ES-I3 (cell line): ENCODE results near the gene PTEN.
"Not testable (repeated sequence)": the region's sequence is repeated elsewhere in the genome, so short reads cannot be mapped to it uniquely, and the experiment has no call there.

Experiments used
- H3K36me3 ChIP-seq: 2 replicates; pipeline ENCODE4 v1.6.1; 2013; ENCODE audit warnings: mild to moderate bottlenecking, low read length, control low read depth, moderate library complexity; ENCODE audit not compliant: insufficient read depth
- H3K4me1 ChIP-seq: 2 replicates; pipeline ENCODE4 v1.6.1; 2013; ENCODE audit warnings: mild to moderate bottlenecking, control low read depth, low read length; ENCODE audit not compliant: insufficient read depth
- H3K9ac ChIP-seq: 2 replicates; pipeline ENCODE4 v1.6.1; 2013; ENCODE audit warnings: low read depth, mild to moderate bottlenecking, low read length, moderate library complexity
- H3K9me3 ChIP-seq: 2 replicates; pipeline ENCODE4 v1.6.1; 2013; ENCODE audit warnings: mild to moderate bottlenecking, low read length, moderate library complexity; ENCODE audit not compliant: control insufficient read depth, insufficient read depth

The PTEN gene

GRCh38 chr10:87838650-87839049 lies 24.8 kb upstream of the PTEN start:
- H3K36me3 ChIP-seq, result no peaks in the 10 kb centered on the region
- H3K9ac ChIP-seq, result no peak overlapping the region
- H3K9me3 ChIP-seq, result no peaks in the 10 kb centered on the region; the same call in 1 of the 2 replicates
- no peaks in the 10 kb centered on the region; the same call in 1 of the 2 replicates for H3K4me1 ChIP-seq

DNA sequence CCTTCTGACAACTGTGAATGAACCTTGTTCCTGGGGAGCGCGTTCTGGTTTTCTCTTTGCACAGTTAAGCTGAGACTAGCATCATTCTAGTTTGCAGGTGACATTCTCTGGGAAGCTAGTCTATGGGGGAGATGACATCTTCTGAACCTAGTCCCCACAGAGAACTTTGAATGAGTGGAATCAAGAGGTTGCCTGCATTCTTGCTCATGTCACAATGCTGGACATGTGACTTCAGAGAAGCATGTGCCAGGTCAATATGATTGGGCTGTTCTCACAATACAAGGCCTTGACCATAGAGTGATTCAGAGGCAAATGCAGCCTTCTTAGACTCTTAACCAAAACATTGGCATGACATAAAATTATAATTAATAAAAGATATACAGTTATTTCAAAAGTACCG lies 22.2 kb upstream of the PTEN start:
- Histone ChIP-seq H3K4me1 (no peaks in the 10 kb centered on the region; the same call in 1 of the 2 replicates), H3K36me3 (no peaks in the 10 kb centered on the region)

GRCh38 chr10:87842220-87842641 lies 21.2 kb upstream of the PTEN start:
- H3K9ac ChIP-seq, result no peak overlapping the region
- H3K9me3 ChIP-seq, result no peaks in the 10 kb centered on the region; the same call in 1 of the 2 replicates
- H3K4me1 ChIP-seq, result no peaks in the 10 kb centered on the region; the same call in 1 of the 2 replicates
- no peaks in the 10 kb centered on the region for H3K36me3 ChIP-seq

More for the DNA sequence above, 22.2 kb upstream of the PTEN start:
- no peaks in the 10 kb centered on the region; the same call in 1 of the 2 replicates for H3K9me3 ChIP-seq
- H3K9ac ChIP-seq, result no peak overlapping the region

DNA sequence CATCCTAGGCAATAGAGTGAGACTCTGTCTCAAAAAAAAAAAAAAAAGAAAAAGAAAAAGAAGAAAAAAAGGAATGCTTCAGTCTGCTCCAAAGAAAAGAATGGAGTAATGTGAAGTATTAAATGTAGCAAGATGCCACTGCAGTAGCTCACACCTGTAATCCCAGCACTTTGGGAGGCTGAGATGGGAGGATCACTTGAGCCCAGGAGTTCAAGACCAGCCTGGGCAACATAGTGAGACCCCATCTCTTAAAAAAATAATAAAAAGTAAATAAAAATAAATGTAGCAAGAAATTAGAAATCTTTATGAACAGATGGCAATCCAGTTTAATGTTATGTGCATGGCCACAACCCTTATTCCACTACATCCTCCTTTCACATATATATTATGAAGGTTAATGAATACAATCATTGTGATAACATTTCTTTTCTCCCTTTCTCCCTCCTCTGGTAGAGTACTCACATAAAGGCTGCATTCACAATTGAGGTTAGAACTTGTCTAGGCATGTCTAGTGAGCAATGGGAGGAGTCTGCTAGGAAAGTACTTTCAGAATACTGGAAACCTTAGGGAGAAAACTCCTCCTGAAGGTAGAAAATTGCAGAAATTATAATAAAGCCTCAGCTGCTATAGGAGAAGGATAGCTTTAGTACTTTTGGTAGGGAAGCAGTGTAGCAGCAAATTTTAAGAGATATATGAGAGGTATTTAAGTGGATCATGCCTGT lies 20.5 kb upstream of the PTEN start:
- no peaks in the 10 kb centered on the region for H3K36me3 ChIP-seq
- no peaks in the 10 kb centered on the region; the same call in 1 of the 2 replicates for H3K9me3 ChIP-seq
- no peak overlapping the region for H3K9ac ChIP-seq
- H3K4me1 ChIP-seq, result no peaks in the 10 kb centered on the region; the same call in 1 of the 2 replicates

- no peaks in the 10 kb centered on the region for H3K9me3 ChIP-seq
- no peak overlapping the region for H3K9ac ChIP-seq
- no peaks in the 10 kb centered on the region for H3K36me3 ChIP-seq
- no peaks in the 10 kb centered on the region; the same call in 1 of the 2 replicates for H3K4me1 ChIP-seq
Observed at GRCh38 chr10:87843714-87844113, 19.7 kb upstream of the PTEN start.

- Histone ChIP-seq H3K9me3 (no peaks in the 10 kb centered on the region), H3K36me3 (no peaks in the 10 kb centered on the region), H3K9ac (no peak overlapping the region), H3K4me1 (no peaks in the 10 kb centered on the region; the same call in 1 of the 2 replicates)
Observed at GRCh38 chr10:87844837-87845623, 18.4 kb upstream of the PTEN start.

DNA sequence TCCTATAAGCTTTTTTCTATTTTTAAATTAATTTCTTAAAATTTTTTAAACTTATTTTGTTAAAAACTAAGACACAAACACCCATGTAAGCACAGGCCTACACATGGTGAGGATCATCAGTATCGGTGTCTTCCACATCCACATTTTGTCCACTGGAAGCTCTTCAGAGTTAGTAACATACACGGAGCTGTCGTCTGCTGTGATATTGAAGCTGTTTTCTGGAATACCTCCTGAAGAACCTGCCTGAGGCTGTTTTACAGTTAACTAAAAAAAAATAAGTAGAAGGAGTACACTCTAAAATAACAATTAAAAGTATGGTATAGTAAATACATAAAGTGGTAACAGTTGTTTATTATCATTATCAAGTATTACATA lies 17.8 kb upstream of the PTEN start:
- Histone ChIP-seq H3K9me3 (no peaks in the 10 kb centered on the region), H3K9ac (no peak overlapping the region), H3K4me1 (no peaks in the 10 kb centered on the region; the same call in 1 of the 2 replicates), H3K36me3 (no peaks in the 10 kb centered on the region)

- H3K4me1 ChIP-seq, result no peaks in the 10 kb centered on the region; the same call in 1 of the 2 replicates
- no peak overlapping the region for H3K9ac ChIP-seq
- H3K36me3 ChIP-seq, result no peaks in the 10 kb centered on the region
- no peaks in the 10 kb centered on the region for H3K9me3 ChIP-seq
Observed at GRCh38 chr10:87846023-87846422, 17.4 kb upstream of the PTEN start.

DNA sequence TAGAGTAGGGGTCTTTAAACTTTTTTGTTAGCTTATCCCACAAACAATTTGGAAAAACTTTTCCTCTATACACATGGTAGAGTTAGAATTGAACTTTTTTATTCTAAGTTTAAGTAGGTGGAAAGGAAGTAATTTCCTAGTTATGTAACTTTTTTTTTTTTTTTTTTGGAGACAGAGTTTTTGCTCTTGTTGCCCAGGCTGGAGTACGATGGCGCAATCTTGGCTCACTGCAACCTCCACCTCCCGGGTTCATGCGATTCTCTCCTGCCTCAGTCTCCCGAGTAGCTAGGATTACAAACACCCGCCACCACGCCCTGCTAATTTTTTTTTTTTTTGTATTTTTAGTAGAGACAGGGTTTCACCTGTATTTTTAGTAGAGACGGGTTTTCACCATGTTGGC lies 16.7 kb upstream of the PTEN start:
- not testable (repeated sequence) for H3K9me3 ChIP-seq, H3K9ac ChIP-seq, H3K4me1 ChIP-seq, H3K36me3 ChIP-seq

- H3K4me1 ChIP-seq, result no peaks in the 10 kb centered on the region
- no peaks in the 10 kb centered on the region for H3K9me3 ChIP-seq
- H3K36me3 ChIP-seq, result no peaks in the 10 kb centered on the region
- H3K9ac ChIP-seq, result no peak overlapping the region
Observed at GRCh38 chr10:87847550-87847949, 15.9 kb upstream of the PTEN start.

DNA sequence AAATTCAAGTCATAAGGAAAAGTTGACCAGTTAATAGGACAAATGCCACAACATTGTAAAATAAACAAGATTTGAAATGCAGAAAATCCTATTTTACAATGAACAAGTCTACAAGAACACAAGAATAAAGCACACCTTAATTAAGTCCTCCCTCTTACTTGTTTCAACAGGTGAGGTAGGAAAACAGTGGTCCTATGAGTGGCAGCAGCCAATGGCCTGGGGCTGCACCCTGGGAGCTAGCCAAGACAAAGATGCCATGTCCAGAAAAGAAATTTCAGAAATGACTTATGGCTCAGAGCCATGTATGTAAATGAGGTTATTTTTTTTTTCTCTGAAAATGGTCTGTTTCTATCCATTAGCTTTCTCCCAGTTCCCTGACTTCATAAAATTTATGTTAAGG lies 14.4 kb upstream of the PTEN start:
- no peaks in the 10 kb centered on the region for H3K4me1 ChIP-seq

DNA sequence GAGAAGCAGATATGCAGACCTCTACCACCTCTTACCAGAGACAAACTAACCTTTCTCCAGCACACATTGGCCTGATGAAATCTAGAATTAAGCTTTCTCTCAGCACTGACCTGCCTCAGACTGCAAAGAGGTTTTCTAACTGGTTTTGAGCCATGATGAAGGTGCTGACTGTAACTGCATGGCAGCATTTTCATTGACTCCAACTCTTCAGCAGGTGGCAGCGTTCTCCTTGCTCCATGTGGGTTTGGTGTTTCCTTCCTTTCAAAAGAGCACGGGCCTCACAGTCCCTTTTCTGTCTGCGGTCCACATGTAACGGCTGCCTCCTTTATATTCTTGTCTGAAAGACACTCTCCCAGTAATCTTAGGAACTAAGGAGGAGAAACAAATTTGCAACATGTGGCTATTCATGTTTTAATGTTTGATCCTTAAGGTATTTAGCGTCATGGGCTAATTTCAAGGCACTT lies 12.7 kb upstream of the PTEN start:
- Histone ChIP-seq H3K9ac (no peak overlapping the region), H3K4me1 (no peaks in the 10 kb centered on the region)

More for the DNA sequence above, 14.4 kb upstream of the PTEN start:
- Histone ChIP-seq H3K9me3 (no peaks in the 10 kb centered on the region), H3K36me3 (no peaks in the 10 kb centered on the region), H3K9ac (no peak overlapping the region)

DNA sequence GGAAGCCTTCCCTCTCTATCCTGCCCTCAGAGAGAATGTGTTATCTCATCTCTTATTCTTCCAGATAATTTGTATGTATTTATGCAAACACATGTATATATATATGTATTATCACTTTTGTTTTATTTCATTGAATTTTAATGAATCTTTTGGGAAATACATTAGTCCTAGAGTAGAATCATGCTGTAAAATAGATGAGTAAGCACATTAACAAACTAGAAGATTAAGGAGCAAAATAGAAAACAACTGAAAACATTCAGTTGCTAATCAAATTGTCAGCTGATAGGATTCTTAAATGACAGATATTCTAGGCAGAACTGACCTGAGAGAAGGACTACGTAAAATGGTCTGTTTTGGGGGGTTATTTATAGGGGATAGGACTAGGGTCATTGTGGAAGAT lies 11.3 kb upstream of the PTEN start:
- Histone ChIP-seq H3K9me3 (no peaks in the 10 kb centered on the region), H3K36me3 (no peaks in the 10 kb centered on the region), H3K4me1 (no peaks in the 10 kb centered on the region), H3K9ac (no peak overlapping the region)

More for the DNA sequence above, 12.7 kb upstream of the PTEN start:
- H3K36me3 ChIP-seq, result no peaks in the 10 kb centered on the region
- H3K9me3 ChIP-seq, result no peaks in the 10 kb centered on the region

- H3K9ac ChIP-seq, H3K9me3 ChIP-seq, H3K36me3 ChIP-seq, H3K4me1 ChIP-seq: not testable (repeated sequence)
Observed at GRCh38 chr10:87855247-87855646, 8.2 kb upstream of the PTEN start.

DNA sequence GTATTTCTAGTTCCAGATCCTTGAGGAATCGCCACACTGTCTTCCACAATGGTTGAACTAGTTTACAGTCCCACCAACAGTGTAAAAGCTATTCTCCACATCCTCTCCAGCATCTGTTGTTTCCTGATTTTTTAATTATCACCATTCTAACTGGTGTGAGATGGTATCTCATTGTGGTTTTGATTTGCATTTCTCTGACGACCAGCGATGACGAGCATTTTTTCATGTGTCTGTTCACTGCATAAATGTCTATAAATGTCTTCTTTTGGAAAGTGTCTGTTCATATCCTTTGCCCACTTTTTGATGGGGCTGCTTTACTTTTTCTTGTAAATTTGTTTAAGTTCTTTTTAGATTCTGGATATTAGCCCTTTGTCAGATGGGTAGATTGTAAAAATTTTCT lies 7.8 kb upstream of the PTEN start:
- H3K4me1 ChIP-seq, H3K36me3 ChIP-seq, H3K9ac ChIP-seq, H3K9me3 ChIP-seq: not testable (repeated sequence)
